ENCODE measurements around the gene F5. TPM values are rescaled to one million over a fixed set of nuclear protein-coding genes. Genes with fewer than 3 reads are reported as not detected.
A peak's percentile ranks its signal among the peaks of the same experiment; 100 is the strongest.

F5 gene
- total RNA-seq, 4 donors from 2014 or later, result 0.32 to 0.82 (median 0.37) TPM; not detected in 1

DNA sequence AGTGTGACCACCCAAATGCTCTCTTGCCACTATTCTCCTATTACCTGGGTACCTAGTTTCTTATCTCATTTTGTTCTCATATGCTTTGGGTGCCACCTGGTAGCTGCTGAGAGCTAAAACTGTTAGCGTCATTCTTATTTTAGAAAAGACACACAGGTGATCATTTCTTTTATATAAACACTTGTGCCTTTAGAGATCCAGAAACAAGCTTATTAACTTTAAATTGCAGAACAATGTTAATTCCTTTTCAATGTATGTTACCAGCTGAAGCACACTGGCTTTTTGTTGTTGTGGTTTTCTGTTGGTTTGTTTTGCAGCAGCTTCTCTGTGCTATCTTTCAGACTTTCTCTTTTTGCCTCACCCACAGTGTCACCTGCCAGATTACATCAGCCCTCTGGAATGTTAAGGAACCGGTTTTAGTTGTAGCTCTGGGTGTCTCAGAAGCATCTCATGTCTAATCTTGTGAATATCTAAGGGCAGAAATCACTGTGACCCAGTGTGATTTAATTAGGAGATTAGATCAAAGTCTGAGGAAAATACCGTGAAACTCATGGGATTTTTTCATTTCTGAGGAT, 57.1 kb downstream of the F5 start:
- in situ Hi-C loops (cut with MboI; ENCODE audit: low pct_ligation_motif_present in 1 of 4, low pct_unique_long_range_greater_than_20kb in 1 of 4, low sequenced_read_pairs in 3 of 4) (loop anchor here in 1 of 4 donors (25.0 kb wide), 1 partner anchor 142 kb away; no protein-coding TSS in a partner anchor), intact Hi-C loops (cut with DNase I; ENCODE audit: low total_unique reads) (no loop called here)
- WGBS, 2 donors (ENCODE audit: low coverage in 1 of 2), result 26 to 46% methylated on average over 3 of the region's 3 CpGs

DNA sequence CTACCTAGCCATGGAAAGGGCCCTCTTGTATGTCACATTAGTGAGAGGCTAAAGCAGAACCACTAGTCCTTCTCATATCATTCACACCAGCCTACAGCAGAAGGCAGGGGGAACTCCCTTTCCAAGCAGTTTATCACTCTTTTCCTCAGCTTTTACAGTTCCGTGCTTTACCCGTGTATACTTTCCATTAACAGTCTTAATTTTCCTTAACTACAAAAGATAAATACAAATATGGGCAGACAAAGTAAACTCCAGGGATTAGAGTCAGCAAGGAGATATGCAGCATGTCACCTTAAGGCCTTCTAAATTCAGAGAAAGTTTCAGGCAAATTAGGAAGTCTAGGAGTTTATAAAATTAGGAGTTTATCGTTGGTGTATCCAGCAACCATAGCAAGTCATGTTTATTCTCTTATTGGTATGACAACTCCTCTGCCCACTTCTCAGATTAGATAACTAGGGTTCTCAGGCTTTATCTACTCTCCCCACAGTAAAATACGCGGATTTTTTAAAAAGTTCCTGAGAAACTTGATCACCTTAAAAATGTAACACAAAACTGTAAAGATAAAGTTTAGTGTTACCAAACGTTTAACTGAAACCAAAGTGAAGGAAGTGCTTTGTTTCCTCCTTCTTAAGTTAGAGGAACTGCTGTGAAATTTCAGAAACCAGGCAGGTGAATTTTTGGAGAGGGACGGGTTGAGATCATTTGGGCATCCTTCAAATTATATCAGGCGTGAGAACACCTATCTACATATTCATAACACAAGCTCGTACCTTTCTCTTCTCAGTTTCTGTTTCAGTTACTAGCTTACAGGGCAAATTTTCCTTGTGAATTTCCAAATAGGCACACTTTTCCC, 57.8 kb downstream of the F5 start:
- 39 to 40% methylated on average over 9 of the region's 9 CpGs for WGBS, 2 donors (ENCODE audit: low coverage in 1 of 2)
- H3K4me3 ChIP-seq, result peak overlapping the region in 1 of 4 donors; percentile 22
- peak overlapping the region; percentile 58 to 83 (median 72) for H3K27ac ChIP-seq
- DNase-seq, result no peak
- no peaks in the 10 kb centered on the region for H3K9me3 ChIP-seq
- H3K36me3 ChIP-seq, result no peaks in the 10 kb centered on the region
- no peaks in the 10 kb centered on the region for H3K27me3 ChIP-seq
- H3K4me1 ChIP-seq, result peaks cover 0 to 32% (median 11%) of the 10 kb centered on the region in 4 donors
- in situ Hi-C loops (cut with MboI; ENCODE audit: low pct_ligation_motif_present in 1 of 4, low pct_unique_long_range_greater_than_20kb in 1 of 4, low sequenced_read_pairs in 3 of 4) (loop anchor here in 1 of 4 donors (25.0 kb wide), 1 partner anchor 141 kb away; no protein-coding TSS in a partner anchor), intact Hi-C loops (cut with DNase I; ENCODE audit: low total_unique reads) (no loop called here)
- TF ChIP-seq, protein P1, sequence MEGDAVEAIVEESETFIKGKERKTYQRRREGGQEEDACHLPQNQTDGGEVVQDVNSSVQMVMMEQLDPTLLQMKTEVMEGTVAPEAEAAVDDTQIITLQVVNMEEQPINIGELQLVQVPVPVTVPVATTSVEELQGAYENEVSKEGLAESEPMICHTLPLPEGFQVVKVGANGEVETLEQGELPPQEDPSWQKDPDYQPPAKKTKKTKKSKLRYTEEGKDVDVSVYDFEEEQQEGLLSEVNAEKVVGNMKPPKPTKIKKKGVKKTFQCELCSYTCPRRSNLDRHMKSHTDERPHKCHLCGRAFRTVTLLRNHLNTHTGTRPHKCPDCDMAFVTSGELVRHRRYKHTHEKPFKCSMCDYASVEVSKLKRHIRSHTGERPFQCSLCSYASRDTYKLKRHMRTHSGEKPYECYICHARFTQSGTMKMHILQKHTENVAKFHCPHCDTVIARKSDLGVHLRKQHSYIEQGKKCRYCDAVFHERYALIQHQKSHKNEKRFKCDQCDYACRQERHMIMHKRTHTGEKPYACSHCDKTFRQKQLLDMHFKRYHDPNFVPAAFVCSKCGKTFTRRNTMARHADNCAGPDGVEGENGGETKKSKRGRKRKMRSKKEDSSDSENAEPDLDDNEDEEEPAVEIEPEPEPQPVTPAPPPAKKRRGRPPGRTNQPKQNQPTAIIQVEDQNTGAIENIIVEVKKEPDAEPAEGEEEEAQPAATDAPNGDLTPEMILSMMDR (IDR thresholded peaks at IDR 0.05), result no peak
- TF ChIP-seq POLR2AphosphoS5 (IDR thresholded peaks at IDR 0.05), result no peak
- TF ChIP-seq POLR2A (IDR thresholded peaks at IDR 0.05), result no peak
- TF ChIP-seq EP300 (IDR thresholded peaks at IDR 0.05; ENCODE audit: low read depth), result no peak

More for the DNA sequence above, 57.1 kb downstream of the F5 start:
- no peaks in the 10 kb centered on the region for H3K36me3 ChIP-seq
- H3K27me3 ChIP-seq, result no peaks in the 10 kb centered on the region
- peak; percentile 77 for DNase-seq
- TF ChIP-seq POLR2A (IDR thresholded peaks at IDR 0.05), result no peak
- TF ChIP-seq POLR2AphosphoS5 (IDR thresholded peaks at IDR 0.05), result peak in 2 of 3 donors; percentile 40 to 54
- TF ChIP-seq EP300 (IDR thresholded peaks at IDR 0.05; ENCODE audit: low read depth), result peak; percentile 52
- TF ChIP-seq, protein P1 (IDR thresholded peaks at IDR 0.05), result no peak
- peaks cover 0 to 32% (median 11%) of the 10 kb centered on the region in 4 donors for H3K4me1 ChIP-seq
- no peaks in the 10 kb centered on the region for H3K9me3 ChIP-seq
- H3K4me3 ChIP-seq, result peak overlapping the region in 1 of 4 donors; percentile 22
- H3K27ac ChIP-seq, result peak overlapping the region; percentile 58 to 83 (median 72)

DNA sequence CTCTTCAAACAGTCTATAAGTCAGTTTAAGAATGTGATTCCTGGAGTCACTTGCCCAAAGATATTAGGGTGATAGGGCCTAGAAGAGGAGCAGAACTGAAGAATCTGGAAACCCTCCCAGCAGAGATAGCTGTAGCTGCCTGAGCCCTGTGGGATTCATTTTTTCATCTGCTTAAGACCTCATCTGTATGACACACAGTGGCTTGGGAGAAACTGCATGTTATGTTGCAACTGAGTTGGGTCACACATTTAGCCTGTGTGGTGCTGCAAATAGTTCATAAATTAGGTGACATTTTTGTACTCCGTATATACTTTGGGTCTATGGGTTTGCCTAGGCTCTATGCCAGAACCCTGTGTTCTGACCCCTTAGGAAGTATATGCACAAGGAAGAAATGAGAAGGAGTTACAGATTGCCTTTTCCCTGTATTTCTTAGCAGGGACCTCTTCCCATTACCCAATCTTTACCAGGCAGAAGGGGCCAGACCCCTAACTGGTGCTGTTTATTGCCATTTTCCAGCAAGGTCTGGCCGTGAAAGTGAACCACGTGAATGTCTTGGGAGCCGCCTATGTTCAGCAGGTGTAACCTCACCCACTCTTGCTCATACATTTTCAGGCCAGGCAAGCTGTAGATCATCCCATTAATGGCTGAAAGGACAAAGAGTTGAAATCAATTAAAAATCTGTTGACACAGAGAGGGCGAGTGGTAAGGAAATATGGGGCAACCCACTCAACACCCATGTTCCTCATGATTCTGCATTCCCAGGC, 58.6 kb downstream of the F5 start:
- Histone ChIP-seq H3K9me3 (no peaks in the 10 kb centered on the region), H3K27me3 (no peaks in the 10 kb centered on the region), H3K4me3 (no peak overlapping the region), H3K36me3 (no peaks in the 10 kb centered on the region), H3K4me1 (peaks cover 0 to 32% (median 11%) of the 10 kb centered on the region in 4 donors), H3K27ac (peak overlapping the region; percentile 58 to 83 (median 72))
- intact Hi-C loops (cut with DNase I; ENCODE audit: low total_unique reads) (no loop called here), in situ Hi-C loops (cut with MboI; ENCODE audit: low pct_ligation_motif_present in 1 of 4, low pct_unique_long_range_greater_than_20kb in 1 of 4, low sequenced_read_pairs in 3 of 4) (loop anchor here in 1 of 4 donors (25.0 kb wide), 1 partner anchor 140 kb away; no protein-coding TSS in a partner anchor)
- DNase-seq, result no peak
- WGBS, 2 donors (ENCODE audit: low coverage in 1 of 2), result 29 to 72% methylated on average over 1 to 5 of the region's 5 CpGs
- TF ChIP-seq POLR2A (IDR thresholded peaks at IDR 0.05), result no peak
- TF ChIP-seq, protein P1 (IDR thresholded peaks at IDR 0.05), result peak in 1 of 5 experiments; percentile 30
